Medulla oblongata (tissue), 1 donor: ENCODE results near the gene RWDD1.
A peak's percentile ranks its signal among the peaks of the same experiment; 100 is the strongest.

Experiments used
- DNase-seq: peaks from one replicate; pipeline ENCODE4 v3.0.0-alpha.2; 2015; ENCODE audit errors: extremely low spot score

RWDD1 gene

GRCh38 chr6:116570856-116571682, at the start of gene RWDD1:
RWDD1 (plus strand) TSS chr6:116571504; CDS start chr6:116571583, 79 bp downstream.
- peak; percentile 98 for DNase-seq

GRCh38 chr6:116522896-116523295, 48.4 kb upstream of the RWDD1 start:
- no peak for DNase-seq

GRCh38 chr6:116524236-116524635, 47.1 kb upstream of the RWDD1 start:
- no peak for DNase-seq

- no peak for DNase-seq
Measured at GRCh38 chr6:116528133-116528532, 43.2 kb upstream of the RWDD1 start.

GRCh38 chr6:116528780-116529179, 42.5 kb upstream of the RWDD1 start:
- DNase-seq: no peak

GRCh38 chr6:116529466-116530290, 41.6 kb upstream of the RWDD1 start:
- DNase-seq: no peak

- no peak for DNase-seq
Measured at GRCh38 chr6:116530436-116530835, 40.9 kb upstream of the RWDD1 start.

- DNase-seq: peak; percentile 77
Measured at GRCh38 chr6:116531675-116532570, 39.4 kb upstream of the RWDD1 start.

- DNase-seq: no peak
Measured at GRCh38 chr6:116533233-116533957, 37.9 kb upstream of the RWDD1 start.

- DNase-seq: no peak
Measured at GRCh38 chr6:116535109-116535508, 36.2 kb upstream of the RWDD1 start.

- DNase-seq: peak; percentile 69
Measured at GRCh38 chr6:116536216-116536621, 35.1 kb upstream of the RWDD1 start.

GRCh38 chr6:116542426-116542825, 28.9 kb upstream of the RWDD1 start:
- no peak for DNase-seq

GRCh38 chr6:116543149-116543548, 28.2 kb upstream of the RWDD1 start:
- no peak for DNase-seq

- no peak for DNase-seq
Measured at GRCh38 chr6:116545651-116546050, 25.7 kb upstream of the RWDD1 start, which contains the start of gene TRAPPC3L. TRAPPC3L (minus strand) TSS chr6:116545684; CDS start chr6:116545514, 170 bp downstream.

GRCh38 chr6:116547358-116547757, 23.9 kb upstream of the RWDD1 start:
- DNase-seq: no peak

- no peak for DNase-seq
Measured at GRCh38 chr6:116550796-116551195, 20.5 kb upstream of the RWDD1 start.

- DNase-seq: no peak
Measured at GRCh38 chr6:116553451-116553850, 17.9 kb upstream of the RWDD1 start, which contains the start of gene CALHM4. CALHM4 (plus strand) TSS chr6:116553751; CDS start chr6:116553794, 43 bp downstream.

GRCh38 chr6:116556065-116556464, 15.2 kb upstream of the RWDD1 start:
- no peak for DNase-seq

GRCh38 chr6:116556814-116557415, 14.4 kb upstream of the RWDD1 start:
- no peak for DNase-seq

GRCh38 chr6:116557893-116558292, 13.4 kb upstream of the RWDD1 start:
- DNase-seq: no peak
